Measurements from ENCODE around the gene PCSK5. TPM values are rescaled to one million over a fixed set of nuclear protein-coding genes. Genes with fewer than 3 reads are reported as not detected.

The PCSK5 gene
- total and polyA plus RNA-seq, 2 of the 8 experiments (the other 6 are each of a cell fraction or from before 2014, with no cell fraction given) = 5.5 to 10.7 TPM

- Histone ChIP-seq H2AK5ac (ENCODE audit: low read depth, low read length) (no peak overlapping the region), H3K79me2 (ENCODE audit: control insufficient read depth in 1 of 2, insufficient read depth in 2 of 2, low read length in 2 of 2) (no peaks in the 10 kb centered on the region), H3K36me3 (ENCODE audit: control insufficient read depth in 2 of 4, insufficient read depth in 4 of 4, low read length in 3 of 4) (no peaks in the 10 kb centered on the region), H4K5ac (ENCODE audit: insufficient read length, low read depth, low read length) (no peak overlapping the region), H3K14ac (ENCODE audit: insufficient read length) (no peak overlapping the region), H2BK20ac (ENCODE audit: low read length) (peak overlapping the region; percentile 40; the same call in 1 of the 2 replicates), H3K27me3 (replicated peaks in 1 of 4; ENCODE audit: control insufficient read depth in 3 of 4, extremely low read depth in 1 of 4, insufficient read depth in 3 of 4, low read length in 3 of 4) (no peaks in the 10 kb centered on the region), H2BK5ac (ENCODE audit: low read depth, low read length) (no peak overlapping the region), H2BK120ac (replicated peaks; ENCODE audit: low read depth, low read length) (no peak overlapping the region), H3K23me2 (ENCODE audit: low read depth, low read length) (peaks cover 2% of the 10 kb centered on the region; the same call in 1 of the 2 replicates), H3K23ac (ENCODE audit: insufficient read length) (no peak overlapping the region), H3K79me1 (ENCODE audit: low read depth, low read length) (no peaks in the 10 kb centered on the region), H3K4ac (replicated peaks; ENCODE audit: insufficient read length, low read depth, low read length) (no peak overlapping the region), H3K56ac (replicated peaks; ENCODE audit: insufficient read length, low read depth, low read length) (no peak overlapping the region), H3K27ac (ENCODE audit: low read depth, low read length) (no peak overlapping the region), H4K20me1 (replicated peaks in 1 of 2; ENCODE audit: control insufficient read depth in 1 of 2, insufficient read depth in 2 of 2, low read length in 2 of 2) (no peaks in the 10 kb centered on the region), H3K9me3 (ENCODE audit: insufficient read depth in 2 of 2, low read depth in 1 of 2, low read length in 1 of 2) (no peaks in the 10 kb centered on the region), H3K4me3 (ENCODE audit: extremely low read depth in 1 of 4, insufficient read depth in 2 of 4, low read depth in 3 of 4, low read length in 4 of 4) (no peak overlapping the region), H4K8ac (ENCODE audit: extremely low read depth, insufficient read depth, low read length) (no peak overlapping the region), H3K4me2 (ENCODE audit: insufficient read depth in 1 of 2, low read depth in 2 of 2, low read length in 2 of 2) (no peak overlapping the region), H4K91ac (replicated peaks; ENCODE audit: insufficient read length, low read length) (no peak overlapping the region), H2AFZ (ENCODE audit: low read length) (no peak overlapping the region), H3K4me1 (replicated peaks in 1 of 4; ENCODE audit: control insufficient read depth in 3 of 4, insufficient read depth in 4 of 4, low read length in 3 of 4) (peaks cover 0 to 7% (median 1%) of the 10 kb centered on the region in 4 experiments; a peak in 2 of 7 replicates), H2BK15ac (ENCODE audit: low read length) (no peak overlapping the region), H3K9ac (replicated peaks in 1 of 4; ENCODE audit: extremely low read depth in 1 of 4, low read depth in 3 of 4, low read length in 3 of 4) (no peak overlapping the region), H3K18ac (ENCODE audit: extremely low read depth, low read length) (no peak overlapping the region), H2BK12ac (ENCODE audit: low read depth, low read length) (no peak overlapping the region)
- POLR2A ChIA-PET (ENCODE audit: partially characterized antibody) = no interaction called here
- WGBS, 2 experiments (ENCODE audit: extremely low coverage in 1 of 2, insufficient coverage in 1 of 2, insufficient read length in 1 of 2, insufficient replicate concordance in 2 of 2, low coverage in 1 of 2, low lambda C conversion rate in 2 of 2, missing lambda C conversion rate in 1 of 2) = 86% methylated on average over 2 of the region's 2 CpGs; no CpG with 5 or more reads in 1 of the 2 experiments
- CTCF ChIA-PET (ENCODE audit: partially characterized antibody) = no interaction called here
- FAIRE-seq (no peak), DNase-seq (ENCODE audit: low read depth in 1 of 2, low spot score in 2 of 2) (no peak)
- no peak for TF ChIP-seq SUZ12 (IDR thresholded peaks at IDR 0.05; ENCODE audit: low read length)
- TF ChIP-seq ZNF274 (IDR thresholded peaks at IDR 0.05; ENCODE audit: borderline replicate concordance, extremely low read depth, low read length) = no peak
Measured at GRCh38 chr9:75878488-75878860, 12.0 kb upstream of the PCSK5 start.
